CD4-positive, alpha-beta T cell treated with Interleukin-4 for 1 hour (primary cell): ENCODE data around the gene SMYD2.

Experiments
- DNase-seq, 2 donors: peaks; one replicate each; pipeline ENCODE4 v3.0.0-alpha.2; 2020 to 2022

SMYD2 gene

GRCh38 chr1:214305164-214305751 lies 24.3 kb downstream of the SMYD2 start:
- DNase-seq, result no peak

- no peak for DNase-seq
Measured at GRCh38 chr1:214306269-214306668, 25.3 kb downstream of the SMYD2 start.

GRCh38 chr1:214310010-214310409 lies 29.1 kb downstream of the SMYD2 start:
- no peak for DNase-seq

GRCh38 chr1:214310777-214311690 lies 30.1 kb downstream of the SMYD2 start:
- peak in 1 of 2 donors; percentile 34 for DNase-seq

GRCh38 chr1:214312530-214313051 lies 31.6 kb downstream of the SMYD2 start:
- DNase-seq, result no peak

- DNase-seq, result no peak
Measured at GRCh38 chr1:214314178-214314843, 33.4 kb downstream of the SMYD2 start.

GRCh38 chr1:214316593-214316992 lies 35.6 kb downstream of the SMYD2 start:
- no peak for DNase-seq

GRCh38 chr1:214317300-214317699 lies 36.3 kb downstream of the SMYD2 start:
- DNase-seq, result no peak

- DNase-seq, result no peak
Measured at GRCh38 chr1:214317734-214318133, 36.8 kb downstream of the SMYD2 start.

- no peak for DNase-seq
Measured at GRCh38 chr1:214318356-214318755, 37.4 kb downstream of the SMYD2 start.

GRCh38 chr1:214318956-214319736 lies 38.2 kb downstream of the SMYD2 start:
- DNase-seq, result no peak

GRCh38 chr1:214319938-214320337 lies 39.0 kb downstream of the SMYD2 start:
- no peak for DNase-seq

GRCh38 chr1:214321705-214322453 lies 40.9 kb downstream of the SMYD2 start:
- no peak for DNase-seq

GRCh38 chr1:214324896-214325800 lies 44.2 kb downstream of the SMYD2 start:
- no peak for DNase-seq

GRCh38 chr1:214326406-214326805 lies 45.4 kb downstream of the SMYD2 start:
- DNase-seq, result no peak

GRCh38 chr1:214327514-214327913 lies 46.6 kb downstream of the SMYD2 start:
- DNase-seq, result no peak

GRCh38 chr1:214328770-214329469 lies 48.0 kb downstream of the SMYD2 start:
- peak; percentile 78 to 82 for DNase-seq

GRCh38 chr1:214329470-214330220 lies 48.7 kb downstream of the SMYD2 start:
- no peak for DNase-seq

- no peak for DNase-seq
Measured at GRCh38 chr1:214330222-214330621, 49.3 kb downstream of the SMYD2 start.
